VCaP (cell line): ENCODE data around the gene NRARP.
A peak's percentile ranks its signal among the peaks of the same experiment; 100 is the strongest.

Experiments used
- H3K27ac ChIP-seq: fragments of 450-650 bp; 2 replicates; pipeline ENCODE4 v1.5.1; 2017
- CTCF ChIP-seq: fragments of 450-650 bp; conservative IDR thresholded peaks from 2 replicates; pipeline ENCODE4 v1.5.1; 2017; ENCODE audit warnings: mild to moderate bottlenecking, moderate library complexity

The NRARP gene

GRCh38 chr9:137314561-137315560 is 12.8 kb upstream of the NRARP start:
- peak overlapping the region; percentile 31; the same call in 1 of the 2 replicates for H3K27ac ChIP-seq
- no peak for TF ChIP-seq CTCF

GRCh38 chr9:137313956-137314560 is 12.0 kb upstream of the NRARP start:
- no peak for TF ChIP-seq CTCF
- H3K27ac ChIP-seq = no peak overlapping the region

- H3K27ac ChIP-seq = no peak overlapping the region
- TF ChIP-seq CTCF = no peak
Measured at GRCh38 chr9:137313326-137313936, 11.4 kb upstream of the NRARP start.

- no peak for TF ChIP-seq CTCF
- H3K27ac ChIP-seq = no peak overlapping the region
Measured at GRCh38 chr9:137312852-137313325, 10.8 kb upstream of the NRARP start.

GRCh38 chr9:137311986-137312851 is 10.1 kb upstream of the NRARP start:
- H3K27ac ChIP-seq = no peak overlapping the region
- no peak for TF ChIP-seq CTCF

GRCh38 chr9:137311171-137311985 is 9.3 kb upstream of the NRARP start:
- no peak overlapping the region for H3K27ac ChIP-seq
- TF ChIP-seq CTCF = no peak
